CD4-positive, alpha-beta T cell (primary cell): Measurements from ENCODE around the gene ATP6AP1. TPM values are rescaled to one million over a fixed set of nuclear protein-coding genes. Genes with fewer than 3 reads are reported as not detected.

Experiments
- ATAC-seq: fragments of 200-7000 bp; cut with Tn5 transposase; one replicate; pipeline ENCODE4 v1.10.0; 2022; ENCODE audit warnings: mild to moderate bottlenecking; ENCODE audit not compliant: poor library complexity
- CTCF ChIA-PET: fragments of 350-600 bp; sonication (Branson Sonifier 250); formaldehyde crosslinking; loops from one replicate; lab custom pipeline; 2021; ENCODE audit warnings: antibody characterized with exemption, inconsistent platforms; lab: Charles Lee
- POLR2A ChIA-PET: fragments of 350-600 bp; sonication (Branson Sonifier 250); formaldehyde crosslinking; loops from one replicate; lab custom pipeline; 2021; ENCODE audit warnings: antibody characterized with exemption, inconsistent platforms; lab: Charles Lee
- DNase-seq, 14 experiments: peaks; one replicate each; pipeline ENCODE4 v3.0.0-alpha.2; 2013 to 2020; ENCODE audit warnings: mixed read lengths in 2 of 14
- H3K27ac ChIP-seq, 2 donors: one replicate each; pipeline versions ENCODE4 v1.5.1 to v1.7.0; 2013; ENCODE audit warnings: low read length in 2 of 2, low read depth in 1 of 2, mild to moderate bottlenecking in 1 of 2
- H3K27me3 ChIP-seq, 2 experiments: 1 replicate in 1 of 2; 2 replicates in 1 of 2; pipeline versions ENCODE4 v1.6.1 to v1.7.0; 2013; ENCODE audit warnings: low read length in 2 of 2, control low read depth in 1 of 2, mild to moderate bottlenecking in 1 of 2, moderate library complexity in 1 of 2; ENCODE audit not compliant: insufficient read depth in 2 of 2, control insufficient read depth in 1 of 2
- H3K36me3 ChIP-seq: one replicate; pipeline ENCODE4 v1.6.1; 2013; ENCODE audit warnings: low read length, control low read depth; ENCODE audit not compliant: insufficient read depth
- H3K4me1 ChIP-seq: one replicate; pipeline ENCODE4 v1.6.1; 2013; ENCODE audit warnings: low read length, control low read depth; ENCODE audit not compliant: insufficient read depth
- H3K4me3 ChIP-seq: one replicate; pipeline ENCODE4 v1.5.1; 2013; ENCODE audit warnings: mild to moderate bottlenecking, low read length, moderate library complexity
- H3K9me3 ChIP-seq, 2 experiments: 1 replicate in 1 of 2; 2 replicates in 1 of 2; pipeline versions ENCODE4 v1.6.1 to v1.7.0; 2013; ENCODE audit warnings: low read length in 2 of 2, mild to moderate bottlenecking in 2 of 2, control low read depth in 1 of 2, moderate library complexity in 1 of 2; ENCODE audit not compliant: control insufficient read depth in 1 of 2, insufficient read depth in 1 of 2
- H3K27ac Mint-ChIP-seq: one replicate; pipeline ENCODE4 v1.8.0; 2020; ENCODE audit warnings: mixed read lengths
- H3K27me3 Mint-ChIP-seq: one replicate; pipeline ENCODE4 v1.8.0; 2021; ENCODE audit warnings: mixed read lengths
- H3K36me3 Mint-ChIP-seq: one replicate; pipeline ENCODE4 v1.8.0; 2021; ENCODE audit warnings: low read depth, mixed read lengths
- H3K4me1 Mint-ChIP-seq: one replicate; pipeline ENCODE4 v1.8.0; 2021; ENCODE audit warnings: low read depth, mixed read lengths
- H3K4me3 Mint-ChIP-seq: one replicate; pipeline ENCODE4 v1.8.0; 2020; ENCODE audit warnings: mild to moderate bottlenecking, mixed read lengths
- H3K9me3 Mint-ChIP-seq: one replicate; pipeline ENCODE4 v1.8.0; 2020; ENCODE audit warnings: mixed read lengths
- intact Hi-C, 2 experiments: fragments of 100-400 bp; cut with DNase I in 1 of 2; cut with micrococcal nuclease in 1 of 2; formaldehyde crosslinking; loops; one replicate each; pipeline versions ENCODE4 v1.15.1 to v1.9.0; 2023 to 2025; cut with DNase I, micrococcal nuclease
- total RNA-seq, 174 experiments: library from RNA in 2 of 174; stranded (reverse) in 2 of 174; gene quantifications; one replicate each; pipeline ENCODE4 v1.2.3 and lab custom pipeline; 2021 to 2026
- TF ChIP-seq, protein P1 (sequence below): fragments of 200-600 bp; IDR thresholded peaks from one replicate; pipeline ENCODE4 v1.8.0; 2022; ENCODE audit warnings: antibody characterized with exemption, mild to moderate bottlenecking

The ATP6AP1 gene
- total RNA-seq, 2 experiments from 2014 or later = 31.4 to 40.8 TPM

DNA sequence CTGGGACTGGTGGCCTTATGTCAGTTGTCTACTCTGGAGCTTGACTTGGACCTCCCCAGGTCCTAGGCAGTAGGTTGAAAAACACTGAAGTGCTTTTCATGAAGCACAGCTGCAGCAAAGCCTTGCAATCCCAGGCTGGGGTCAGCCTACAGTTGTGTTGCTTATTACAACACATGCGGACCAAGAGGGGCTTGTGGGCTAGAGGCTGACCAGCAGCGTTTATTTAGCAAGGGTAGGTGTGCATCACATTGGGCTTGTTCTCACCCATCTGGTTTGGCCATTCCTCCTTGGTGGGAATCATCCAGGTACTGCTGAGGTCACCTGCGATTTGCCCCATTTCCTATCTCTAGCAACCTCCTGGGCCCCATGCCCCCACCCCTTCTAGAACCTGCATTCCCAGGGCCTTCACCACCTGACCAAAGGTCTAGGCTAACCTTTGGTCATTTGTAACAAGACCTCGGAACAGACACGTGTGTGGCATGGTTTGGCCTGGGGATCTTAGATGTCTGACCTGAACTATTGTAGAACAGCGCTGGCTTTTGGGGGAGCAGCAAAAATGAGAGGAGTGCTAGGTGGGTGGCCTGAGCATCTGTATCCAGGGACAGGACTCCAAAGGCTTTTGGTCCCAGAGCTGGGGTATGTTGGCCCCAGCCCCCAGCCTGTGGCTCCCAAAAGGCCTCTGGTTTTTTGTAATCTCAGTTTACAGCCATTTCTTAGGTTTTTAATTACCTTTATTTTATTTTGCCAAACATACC lies 27.3 kb upstream of the ATP6AP1 start:
- Mint-ChIP-seq H3K4me1 (peaks cover 22% of the 10 kb centered on the region), H3K27ac (peak overlapping the region; percentile 99), H3K4me3 (peak overlapping the region; percentile 98), H3K36me3 (peaks cover 48% of the 10 kb centered on the region), H3K9me3 (no peaks in the 10 kb centered on the region), H3K27me3 (no peaks in the 10 kb centered on the region)
- ChIA-PET CTCF (no interaction called here), POLR2A (interaction anchor here (1.2 to 2.5 kb wide), 3 partner anchors 11 to 41 kb away, joined by 3 to 10 read pairs (median 3); no protein-coding TSS in a partner anchor)
- TF ChIP-seq, protein P1, sequence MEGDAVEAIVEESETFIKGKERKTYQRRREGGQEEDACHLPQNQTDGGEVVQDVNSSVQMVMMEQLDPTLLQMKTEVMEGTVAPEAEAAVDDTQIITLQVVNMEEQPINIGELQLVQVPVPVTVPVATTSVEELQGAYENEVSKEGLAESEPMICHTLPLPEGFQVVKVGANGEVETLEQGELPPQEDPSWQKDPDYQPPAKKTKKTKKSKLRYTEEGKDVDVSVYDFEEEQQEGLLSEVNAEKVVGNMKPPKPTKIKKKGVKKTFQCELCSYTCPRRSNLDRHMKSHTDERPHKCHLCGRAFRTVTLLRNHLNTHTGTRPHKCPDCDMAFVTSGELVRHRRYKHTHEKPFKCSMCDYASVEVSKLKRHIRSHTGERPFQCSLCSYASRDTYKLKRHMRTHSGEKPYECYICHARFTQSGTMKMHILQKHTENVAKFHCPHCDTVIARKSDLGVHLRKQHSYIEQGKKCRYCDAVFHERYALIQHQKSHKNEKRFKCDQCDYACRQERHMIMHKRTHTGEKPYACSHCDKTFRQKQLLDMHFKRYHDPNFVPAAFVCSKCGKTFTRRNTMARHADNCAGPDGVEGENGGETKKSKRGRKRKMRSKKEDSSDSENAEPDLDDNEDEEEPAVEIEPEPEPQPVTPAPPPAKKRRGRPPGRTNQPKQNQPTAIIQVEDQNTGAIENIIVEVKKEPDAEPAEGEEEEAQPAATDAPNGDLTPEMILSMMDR = no peak
- no peaks in the 10 kb centered on the region for H3K9me3 ChIP-seq
- intact Hi-C loops = loop anchor here in 1 of 2 experiments (2.0 to 5.0 kb wide), 2 partner anchors 26 to 131 kb away; no protein-coding TSS in a partner anchor
- peaks cover 24% of the 10 kb centered on the region for H3K36me3 ChIP-seq
- DNase-seq (peak in 2 of 14 experiments; percentile 14 to 19), ATAC-seq (no peak)
- peaks cover 27% of the 10 kb centered on the region for H3K4me1 ChIP-seq
- no peaks in the 10 kb centered on the region for H3K27me3 ChIP-seq
- no peak overlapping the region for H3K4me3 ChIP-seq
- no peak overlapping the region for H3K27ac ChIP-seq

- Histone ChIP-seq H3K9me3 (no peaks in the 10 kb centered on the region), H3K4me3 (no peak overlapping the region), H3K27ac (no peak overlapping the region), H3K36me3 (peaks cover 24% of the 10 kb centered on the region), H3K4me1 (peaks cover 24% of the 10 kb centered on the region), H3K27me3 (no peaks in the 10 kb centered on the region)
- intact Hi-C loops = loop anchor here in 1 of 2 experiments (2.0 to 5.0 kb wide), 2 partner anchors 25 to 130 kb away; no protein-coding TSS in a partner anchor
- TF ChIP-seq, protein P1 = no peak
- H3K9me3 Mint-ChIP-seq = no peaks in the 10 kb centered on the region
- peaks cover 22% of the 10 kb centered on the region for H3K4me1 Mint-ChIP-seq
- POLR2A ChIA-PET = interaction anchor here (1.3 kb wide), 1 partner anchor 10 kb away, joined by 3 read pairs; no protein-coding TSS in a partner anchor
- H3K27me3 Mint-ChIP-seq = no peaks in the 10 kb centered on the region
- no peak overlapping the region for H3K4me3 Mint-ChIP-seq
- peak overlapping the region; percentile 99 for H3K27ac Mint-ChIP-seq
- peaks cover 48% of the 10 kb centered on the region for H3K36me3 Mint-ChIP-seq
- ATAC-seq (no peak), DNase-seq (peak in 1 of 14 experiments; percentile 7)
- CTCF ChIA-PET = no interaction called here
Measured at GRCh38 chrX:154401918-154402621, 26.4 kb upstream of the ATP6AP1 start.

- Histone ChIP-seq H3K36me3 (peaks cover 24% of the 10 kb centered on the region), H3K4me1 (peaks cover 18% of the 10 kb centered on the region), H3K4me3 (no peak overlapping the region), H3K9me3 (no peaks in the 10 kb centered on the region), H3K27ac (no peak overlapping the region), H3K27me3 (no peaks in the 10 kb centered on the region)
- intact Hi-C loops = loop anchor here in 1 of 2 experiments (5.0 kb wide), 1 partner anchor 130 kb away; no protein-coding TSS in a partner anchor
- no peaks in the 10 kb centered on the region for H3K9me3 Mint-ChIP-seq
- H3K27me3 Mint-ChIP-seq = no peaks in the 10 kb centered on the region
- ATAC-seq (no peak), DNase-seq (peak in 1 of 14 experiments; percentile 12)
- no peak overlapping the region for H3K4me3 Mint-ChIP-seq
- ChIA-PET POLR2A (no interaction called here), CTCF (no interaction called here)
- TF ChIP-seq, protein P1 = no peak
- H3K36me3 Mint-ChIP-seq = peaks cover 48% of the 10 kb centered on the region
- H3K4me1 Mint-ChIP-seq = peaks cover 22% of the 10 kb centered on the region
- H3K27ac Mint-ChIP-seq = peak overlapping the region; percentile 99
Measured at GRCh38 chrX:154402622-154403127, 25.8 kb upstream of the ATP6AP1 start.
